GM12874 (cell line): ENCODE results near the gene CAMK1D.

Experiments
- CTCF ChIP-seq: IDR thresholded peaks from 2 replicates; pipeline ENCODE4 v1.5.1; 2011; ENCODE audit warnings: low read depth, mild to moderate bottlenecking, control low read depth, low read length, moderate library complexity; ENCODE audit not compliant: insufficient read depth

Gene CAMK1D

DNA sequence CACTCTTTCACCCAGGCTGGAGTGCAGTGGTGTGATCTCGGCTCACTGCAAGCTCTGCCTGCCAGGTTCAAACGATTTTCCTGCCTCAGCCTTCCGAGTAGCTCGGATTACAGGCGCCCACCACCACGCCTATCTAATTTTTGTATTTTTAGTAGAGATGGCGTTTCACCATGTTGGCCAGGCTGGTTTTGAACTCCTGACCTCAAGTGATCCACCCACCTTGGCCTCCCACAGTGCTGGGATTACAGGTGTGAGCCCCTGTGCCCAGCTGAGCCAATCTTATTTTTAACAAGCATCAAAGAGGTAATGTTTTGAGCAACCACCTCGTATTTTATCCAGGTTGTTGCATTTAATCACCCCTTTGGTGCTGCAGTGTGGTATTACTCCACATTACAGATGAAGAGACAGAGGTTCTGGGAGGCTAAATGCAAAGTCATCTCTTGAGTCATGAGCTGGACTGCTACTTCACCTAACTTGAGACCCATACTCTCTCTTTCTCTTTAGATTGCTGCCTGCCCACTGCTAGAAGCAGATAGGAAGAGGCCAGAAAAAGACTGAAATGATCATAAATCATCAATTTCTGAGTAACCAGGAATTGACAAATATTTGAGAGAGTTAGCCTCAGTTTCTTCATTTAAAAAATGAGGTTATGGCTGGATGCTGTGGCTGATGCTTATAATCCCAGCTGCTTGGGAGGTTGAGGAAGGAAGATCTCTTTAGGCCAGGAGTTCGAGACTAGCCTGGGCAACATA lies 116.2 kb downstream of the CAMK1D start:
- no peak for TF ChIP-seq CTCF

DNA sequence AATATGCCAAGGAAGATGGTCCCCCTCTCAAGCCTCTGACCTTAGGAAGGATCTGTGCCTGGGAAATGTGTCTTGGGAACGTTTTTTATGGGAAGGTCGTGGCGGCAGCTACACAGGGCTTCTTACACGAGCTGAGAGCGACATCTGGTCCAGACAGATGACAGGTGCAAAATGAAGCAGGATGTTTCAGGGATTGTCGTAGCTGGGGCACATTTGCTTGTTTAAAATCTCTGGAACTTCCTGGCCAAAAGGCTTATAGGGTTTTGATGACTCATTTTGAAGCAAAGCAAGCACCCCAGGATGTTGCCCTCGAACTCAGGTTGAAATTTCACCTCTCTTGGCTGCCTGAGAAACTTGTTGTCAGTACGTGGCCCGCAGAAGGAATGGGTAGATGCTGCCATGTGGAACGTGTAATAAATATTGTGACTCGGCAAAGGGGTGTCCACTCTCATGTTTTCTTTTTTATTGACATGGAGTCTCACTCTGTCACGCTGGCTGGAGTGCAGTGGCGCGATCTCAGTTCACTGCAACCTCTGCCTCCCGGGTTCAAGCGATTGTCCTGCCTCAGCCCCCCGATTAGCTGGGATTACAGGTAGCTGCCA lies 117.5 kb downstream of the CAMK1D start:
- no peak for TF ChIP-seq CTCF

DNA sequence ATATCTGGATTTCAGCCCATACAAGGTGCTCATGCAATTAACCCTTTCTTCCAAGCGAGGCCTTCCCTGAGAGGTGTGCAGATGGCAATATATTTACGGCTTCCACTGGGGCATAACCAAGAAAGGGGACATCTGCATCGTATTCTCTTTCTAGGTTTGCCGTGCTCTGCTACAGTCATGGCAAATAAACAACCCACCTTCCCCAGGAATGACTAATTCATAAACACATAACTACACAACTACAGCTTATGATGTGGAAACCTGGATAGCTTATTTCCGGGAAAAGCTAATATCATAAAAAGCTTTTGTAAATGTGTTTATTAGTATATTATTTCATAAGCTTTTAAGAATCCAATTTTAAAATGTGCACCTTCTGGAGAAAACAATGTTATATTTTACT lies 120.0 kb downstream of the CAMK1D start:
- TF ChIP-seq CTCF = no peak

DNA sequence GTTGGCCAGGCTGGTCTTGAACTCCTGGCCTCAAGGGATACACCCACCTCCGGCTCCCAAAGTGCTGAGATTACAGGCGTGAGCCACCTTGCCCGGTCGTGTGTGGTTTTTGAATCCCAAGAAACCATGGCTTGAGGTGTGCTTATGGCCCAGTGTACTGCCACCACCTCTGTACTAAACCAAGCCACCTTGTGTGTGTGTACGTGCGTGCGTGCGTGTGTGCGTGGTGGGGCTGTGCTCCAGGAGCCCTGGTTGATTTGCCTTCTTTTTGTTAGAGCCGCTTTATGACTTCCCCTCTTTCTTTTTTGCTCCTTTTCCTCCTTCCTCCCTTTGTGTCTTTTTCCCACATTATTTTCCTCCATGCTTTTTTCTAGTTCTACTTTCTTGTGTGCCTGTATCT lies 121.4 kb downstream of the CAMK1D start:
- no peak for TF ChIP-seq CTCF

DNA sequence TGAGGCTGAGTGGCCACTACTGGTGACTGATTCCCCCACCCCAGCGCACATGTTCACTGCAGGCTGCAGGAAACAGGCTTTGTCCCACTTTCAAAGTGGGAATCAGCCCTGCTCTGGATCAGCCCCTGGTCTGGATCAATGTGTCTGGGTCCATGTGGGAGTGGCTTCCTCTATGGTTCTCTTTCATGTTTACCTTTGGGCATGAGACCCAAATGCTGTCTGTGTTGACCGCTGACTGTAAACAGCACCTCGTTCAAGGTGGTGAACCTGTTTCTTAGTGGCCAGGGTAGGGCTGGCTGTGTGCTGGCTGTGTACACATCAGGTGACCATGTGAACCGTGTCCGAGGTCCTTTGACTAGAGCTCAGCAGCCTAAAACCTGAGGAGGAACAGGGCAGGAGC lies 121.8 kb downstream of the CAMK1D start:
- no peak for TF ChIP-seq CTCF

GRCh38 chr10:12473491-12473890 lies 124.1 kb downstream of the CAMK1D start:
- no peak for TF ChIP-seq CTCF

- no peak for TF ChIP-seq CTCF
Observed at GRCh38 chr10:12474727-12475412, 125.5 kb downstream of the CAMK1D start.
